Medulla oblongata (tissue), 1 donor: ENCODE measurements around the gene DRAM1.
"Not testable (repeated sequence)": the region's sequence is repeated elsewhere in the genome, so short reads cannot be mapped to it uniquely, and the experiment has no call there.

Source experiments
- DNase-seq: peaks from one replicate; pipeline ENCODE4 v3.0.0-alpha.2; 2015; ENCODE audit errors: extremely low spot score

The DRAM1 gene

GRCh38 chr12:101906226-101906625, 28.8 kb downstream of the DRAM1 start:
- DNase-seq = no peak

- DNase-seq = no peak
Measured at GRCh38 chr12:101908395-101908794, 31.0 kb downstream of the DRAM1 start.

- no peak for DNase-seq
Measured at GRCh38 chr12:101909646-101910045, 32.3 kb downstream of the DRAM1 start.

GRCh38 chr12:101915841-101916240, 38.5 kb downstream of the DRAM1 start:
- no peak for DNase-seq

GRCh38 chr12:101918805-101919204, 41.4 kb downstream of the DRAM1 start:
- not testable (repeated sequence) for DNase-seq

- DNase-seq = no peak
Measured at GRCh38 chr12:101919447-101919846, 42.1 kb downstream of the DRAM1 start.

- no peak for DNase-seq
Measured at GRCh38 chr12:101920906-101921305, 43.5 kb downstream of the DRAM1 start.

GRCh38 chr12:101923045-101923718, 45.8 kb downstream of the DRAM1 start:
- no peak for DNase-seq

GRCh38 chr12:101924618-101925017, 47.2 kb downstream of the DRAM1 start:
- DNase-seq = no peak

GRCh38 chr12:101925361-101925760, 48.0 kb downstream of the DRAM1 start:
- DNase-seq = no peak

GRCh38 chr12:101925935-101926334, 48.6 kb downstream of the DRAM1 start:
- no peak for DNase-seq

- DNase-seq = no peak
Measured at GRCh38 chr12:101927036-101927435, 49.7 kb downstream of the DRAM1 start.

GRCh38 chr12:101927999-101928398, 50.6 kb downstream of the DRAM1 start:
- no peak for DNase-seq

- no peak for DNase-seq
Measured at GRCh38 chr12:101928556-101928955, 51.2 kb downstream of the DRAM1 start.

- no peak for DNase-seq
Measured at GRCh38 chr12:101929365-101930041, 52.1 kb downstream of the DRAM1 start.

GRCh38 chr12:101931498-101932326, 54.3 kb downstream of the DRAM1 start:
- DNase-seq = no peak

- no peak for DNase-seq
Measured at GRCh38 chr12:101933866-101934514, 56.6 kb downstream of the DRAM1 start.

- DNase-seq = no peak
Measured at GRCh38 chr12:101935890-101936746, 58.7 kb downstream of the DRAM1 start.

- DNase-seq = no peak
Measured at GRCh38 chr12:101939306-101939705, 61.9 kb downstream of the DRAM1 start.

- DNase-seq = peak; percentile 83
Measured at GRCh38 chr12:101939856-101940265, 62.5 kb downstream of the DRAM1 start.

- DNase-seq = no peak
Measured at GRCh38 chr12:101940400-101940950, 63.1 kb downstream of the DRAM1 start.
